SK-N-SH treated with all-trans-retinoic acid at 6 μM for 48 hours (cell line): ENCODE measurements around the gene MYCT1.

Experiments
- ATAC-seq: fragments of 200-7000 bp; cut with Tn5 transposase; 3 replicates; pipeline ENCODE4 v1.9.1; 2020; ENCODE audit warnings: mild to moderate bottlenecking, moderate library complexity
- CSRNP3 ChIP-seq: fragments of 250-450 bp; sonication (Bioruptor Pico); IDR thresholded peaks from 2 replicates; pipeline ENCODE4 v1.5.1; 2021; ENCODE audit warnings: mild to moderate bottlenecking, moderate library complexity
- ESRRG ChIP-seq: fragments of 250-450 bp; sonication (Bioruptor Pico); IDR thresholded peaks from 2 replicates; pipeline ENCODE4 v1.6.1; 2021; ENCODE audit warnings: mild to moderate bottlenecking
- GLIS3 ChIP-seq: fragments of 250-450 bp; sonication (Bioruptor Pico); IDR thresholded peaks from 2 replicates; pipeline ENCODE4 v1.5.0; 2020; ENCODE audit warnings: mild to moderate bottlenecking, moderate library complexity
- OSR1 ChIP-seq: fragments of 250-450 bp; sonication (Bioruptor Pico); IDR thresholded peaks from 2 replicates; pipeline ENCODE4 v1.8.0; 2022; ENCODE audit warnings: moderate library complexity, mild to moderate bottlenecking, inconsistent platforms
- PATZ1 ChIP-seq: fragments of 250-450 bp; sonication (Bioruptor Pico); IDR thresholded peaks from 2 replicates; pipeline ENCODE4 v1.8.0; 2020; ENCODE audit warnings: mild to moderate bottlenecking, moderate library complexity, borderline replicate concordance
- PPARA ChIP-seq: fragments of 250-450 bp; sonication (Bioruptor Pico); IDR thresholded peaks from 2 replicates; pipeline ENCODE4 v1.5.0; 2020; ENCODE audit warnings: mild to moderate bottlenecking, borderline replicate concordance
- SNAI2 ChIP-seq: fragments of 250-450 bp; sonication (Bioruptor Pico); IDR thresholded peaks from 2 replicates; pipeline ENCODE4 v1.5.0; 2020; ENCODE audit warnings: mild to moderate bottlenecking, moderate library complexity
- TOX ChIP-seq: fragments of 250-450 bp; sonication (Bioruptor Pico); IDR thresholded peaks from 2 replicates; pipeline ENCODE4 v1.8.0; 2021; ENCODE audit warnings: mild to moderate bottlenecking, moderate library complexity, borderline replicate concordance
- ZC3H10 ChIP-seq: fragments of 250-450 bp; sonication (Bioruptor Pico); IDR thresholded peaks from 2 replicates; pipeline ENCODE4 v1.5.1; 2021; ENCODE audit warnings: mild to moderate bottlenecking, moderate library complexity

MYCT1 gene

GRCh38 chr6:152771061-152771687 is 73.5 kb downstream of the MYCT1 start:
- TF ChIP-seq GLIS3 (CRISPR knock-in tag) (no peak), OSR1 (CRISPR knock-in tag) (no peak), ZC3H10 (CRISPR knock-in tag) (no peak), SNAI2 (CRISPR knock-in tag) (no peak), TOX (CRISPR knock-in tag) (no peak), ESRRG (CRISPR knock-in tag) (no peak), CSRNP3 (CRISPR knock-in tag) (no peak), PPARA (CRISPR knock-in tag) (no peak), PATZ1 (no peak)
- ATAC-seq = no peak
